NB4 (cell line): ENCODE measurements around the gene NAIF1.

Experiments used
- DNase-seq: peaks from one replicate; pipeline ENCODE4 v3.0.0; 2010; ENCODE audit warnings: low read depth
- H3K4me3 ChIP-seq: one replicate; pipeline ENCODE4 v1.5.1; 2011; ENCODE audit warnings: mild to moderate bottlenecking, low read depth, low read length, moderate library complexity
- CTCF ChIP-seq: IDR thresholded peaks from one replicate; pipeline ENCODE4 v1.5.1; 2012; ENCODE audit warnings: low read depth, low read length
- MAX ChIP-seq: IDR thresholded peaks from 2 replicates; pipeline ENCODE4 v1.6.1; 2011; ENCODE audit warnings: low read depth, low read length
- MYC ChIP-seq: IDR thresholded peaks from 2 replicates; pipeline ENCODE4 v1.6.1; 2011; ENCODE audit warnings: low read depth, low read length
- POLR2A ChIP-seq: IDR thresholded peaks from 2 replicates; pipeline ENCODE4 v1.6.1; 2011; ENCODE audit warnings: mild to moderate bottlenecking; ENCODE audit not compliant: insufficient read length; ENCODE audit errors: extremely low read depth

The NAIF1 gene

GRCh38 chr9:128021098-128021497 is 46.0 kb downstream of the NAIF1 start:
- TF ChIP-seq MYC = no peak
- no peak for TF ChIP-seq MAX
- TF ChIP-seq CTCF = no peak
- no peak for TF ChIP-seq POLR2A
- H3K4me3 ChIP-seq = no peak overlapping the region
- no peak for DNase-seq

GRCh38 chr9:128020692-128021091 is 46.4 kb downstream of the NAIF1 start:
- DNase-seq = no peak
- H3K4me3 ChIP-seq = no peak overlapping the region
- TF ChIP-seq POLR2A (no peak), CTCF (peak; percentile 57)

GRCh38 chr9:128015696-128016095 is 51.4 kb downstream of the NAIF1 start:
- no peak for TF ChIP-seq CTCF
- TF ChIP-seq POLR2A = no peak
- TF ChIP-seq MAX = no peak
- TF ChIP-seq MYC = no peak
- no peak for DNase-seq
- H3K4me3 ChIP-seq = no peak overlapping the region
